HFF-Myc (cell line): ENCODE measurements around the gene ALG12.

ENCODE experiments used
- DNase-seq: peaks from one replicate; pipeline ENCODE4 v3.0.0-alpha.2; 2011; ENCODE audit warnings: low read depth; ENCODE audit errors: extremely low read depth
- H3K4me3 ChIP-seq: replicated peaks from 2 replicates; pipeline ENCODE4 v1.5.1; 2011; ENCODE audit warnings: low read depth, mild to moderate bottlenecking, control low read depth, low read length
- TF ChIP-seq, protein P1 (sequence below): IDR thresholded peaks from 2 replicates; pipeline ENCODE4 v1.5.1; 2012; ENCODE audit warnings: mild to moderate bottlenecking, low read depth, low read length, control low read depth; ENCODE audit errors: missing control alignments

The ALG12 gene

DNA sequence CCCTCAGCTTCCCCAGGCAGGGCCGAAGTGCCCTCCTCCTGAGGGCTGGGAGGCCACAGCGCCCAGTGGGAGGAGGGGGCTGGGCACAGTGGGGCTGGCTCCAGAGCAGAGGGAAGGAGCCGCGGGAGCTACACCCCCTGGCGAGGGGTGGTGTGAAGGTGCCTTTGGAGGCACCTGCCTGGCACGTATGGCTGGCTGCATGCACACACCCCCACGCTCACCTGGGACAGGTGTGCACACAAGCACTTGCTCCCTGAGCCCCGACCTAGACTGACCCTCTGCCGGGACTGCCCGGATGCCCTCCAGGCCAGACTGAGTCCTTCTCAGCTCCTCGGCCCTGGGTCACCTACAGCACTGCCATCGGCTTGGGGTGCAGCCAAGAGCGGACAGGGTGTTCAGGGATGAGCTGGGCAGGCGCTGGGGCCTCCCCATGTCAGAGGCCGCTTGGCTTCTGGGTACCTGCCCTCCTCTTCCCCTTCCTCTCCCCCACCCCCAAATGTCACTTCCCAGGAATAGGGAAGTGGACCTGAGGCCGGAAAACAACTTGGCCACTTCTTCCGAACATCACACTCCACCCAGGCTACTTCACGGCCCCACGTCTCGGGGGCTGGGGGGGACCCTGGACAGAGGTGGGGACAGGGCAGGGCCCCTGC, 34.9 kb upstream of the ALG12 start:
- no peak overlapping the region for H3K4me3 ChIP-seq
- no peak for DNase-seq
- TF ChIP-seq, protein P1, sequence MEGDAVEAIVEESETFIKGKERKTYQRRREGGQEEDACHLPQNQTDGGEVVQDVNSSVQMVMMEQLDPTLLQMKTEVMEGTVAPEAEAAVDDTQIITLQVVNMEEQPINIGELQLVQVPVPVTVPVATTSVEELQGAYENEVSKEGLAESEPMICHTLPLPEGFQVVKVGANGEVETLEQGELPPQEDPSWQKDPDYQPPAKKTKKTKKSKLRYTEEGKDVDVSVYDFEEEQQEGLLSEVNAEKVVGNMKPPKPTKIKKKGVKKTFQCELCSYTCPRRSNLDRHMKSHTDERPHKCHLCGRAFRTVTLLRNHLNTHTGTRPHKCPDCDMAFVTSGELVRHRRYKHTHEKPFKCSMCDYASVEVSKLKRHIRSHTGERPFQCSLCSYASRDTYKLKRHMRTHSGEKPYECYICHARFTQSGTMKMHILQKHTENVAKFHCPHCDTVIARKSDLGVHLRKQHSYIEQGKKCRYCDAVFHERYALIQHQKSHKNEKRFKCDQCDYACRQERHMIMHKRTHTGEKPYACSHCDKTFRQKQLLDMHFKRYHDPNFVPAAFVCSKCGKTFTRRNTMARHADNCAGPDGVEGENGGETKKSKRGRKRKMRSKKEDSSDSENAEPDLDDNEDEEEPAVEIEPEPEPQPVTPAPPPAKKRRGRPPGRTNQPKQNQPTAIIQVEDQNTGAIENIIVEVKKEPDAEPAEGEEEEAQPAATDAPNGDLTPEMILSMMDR, result no peak

DNA sequence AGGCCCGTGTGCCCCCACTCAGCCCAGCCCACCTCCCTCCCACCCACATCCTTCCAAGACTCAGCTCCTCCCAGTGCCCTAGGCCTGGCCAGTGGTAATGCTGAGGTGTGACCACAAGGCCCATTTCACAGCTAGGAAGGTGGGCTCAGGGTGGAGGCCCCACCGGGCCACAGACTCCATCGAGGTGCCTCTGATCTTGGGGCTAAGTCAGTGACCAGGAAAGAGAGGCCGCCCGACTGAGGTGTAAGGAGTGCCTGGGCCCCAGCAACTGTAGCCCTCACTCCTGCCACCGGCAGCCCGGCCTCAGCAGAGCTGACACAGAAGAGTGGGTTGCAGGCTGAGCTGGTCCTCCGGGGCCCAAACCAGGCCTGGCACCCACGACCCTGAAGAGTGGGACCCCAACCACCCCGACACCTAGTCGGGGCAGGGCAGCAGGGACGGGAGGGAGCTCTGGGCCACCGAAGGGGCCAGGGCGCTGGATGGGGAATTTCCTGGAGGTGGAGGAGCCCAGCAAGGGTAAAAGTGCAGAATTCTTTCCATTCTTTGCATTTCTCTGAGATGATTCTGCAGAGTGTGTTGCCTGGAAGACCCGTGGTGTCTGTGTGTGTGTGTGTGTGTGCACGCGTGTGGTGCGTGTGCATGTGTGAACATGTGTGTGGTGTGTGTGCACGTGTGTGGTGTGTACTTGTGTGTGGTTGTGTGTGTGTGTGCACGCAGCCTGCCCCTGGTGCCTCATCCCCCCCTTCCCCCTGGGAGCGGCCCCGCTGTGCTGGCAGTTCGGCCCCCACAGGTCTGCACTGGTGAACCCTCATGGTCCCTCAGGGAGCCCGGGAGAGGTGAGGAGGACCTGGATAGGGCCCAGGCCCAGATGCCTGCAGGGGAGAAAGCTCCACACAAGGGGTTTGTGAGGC, 34.0 kb upstream of the ALG12 start:
- no peak overlapping the region for H3K4me3 ChIP-seq
- no peak for DNase-seq
- TF ChIP-seq, protein P1, result no peak

DNA sequence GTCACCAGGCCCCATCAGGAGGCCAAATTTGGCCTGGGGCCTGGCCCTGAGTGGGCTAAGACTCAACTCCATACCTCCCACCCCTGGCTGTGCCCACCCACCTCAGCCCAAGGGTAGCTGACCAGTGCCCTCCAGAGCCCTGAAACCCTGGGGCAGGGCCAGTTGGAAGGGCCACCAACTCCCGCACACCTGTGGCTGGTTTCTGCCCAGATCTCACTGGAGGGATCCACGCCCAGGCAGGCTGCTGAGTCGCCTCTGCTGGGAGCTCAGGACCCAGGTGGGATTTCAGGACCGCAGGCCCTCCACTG, 33.4 kb upstream of the ALG12 start:
- H3K4me3 ChIP-seq, result no peak overlapping the region
- TF ChIP-seq, protein P1, result no peak
- no peak for DNase-seq

DNA sequence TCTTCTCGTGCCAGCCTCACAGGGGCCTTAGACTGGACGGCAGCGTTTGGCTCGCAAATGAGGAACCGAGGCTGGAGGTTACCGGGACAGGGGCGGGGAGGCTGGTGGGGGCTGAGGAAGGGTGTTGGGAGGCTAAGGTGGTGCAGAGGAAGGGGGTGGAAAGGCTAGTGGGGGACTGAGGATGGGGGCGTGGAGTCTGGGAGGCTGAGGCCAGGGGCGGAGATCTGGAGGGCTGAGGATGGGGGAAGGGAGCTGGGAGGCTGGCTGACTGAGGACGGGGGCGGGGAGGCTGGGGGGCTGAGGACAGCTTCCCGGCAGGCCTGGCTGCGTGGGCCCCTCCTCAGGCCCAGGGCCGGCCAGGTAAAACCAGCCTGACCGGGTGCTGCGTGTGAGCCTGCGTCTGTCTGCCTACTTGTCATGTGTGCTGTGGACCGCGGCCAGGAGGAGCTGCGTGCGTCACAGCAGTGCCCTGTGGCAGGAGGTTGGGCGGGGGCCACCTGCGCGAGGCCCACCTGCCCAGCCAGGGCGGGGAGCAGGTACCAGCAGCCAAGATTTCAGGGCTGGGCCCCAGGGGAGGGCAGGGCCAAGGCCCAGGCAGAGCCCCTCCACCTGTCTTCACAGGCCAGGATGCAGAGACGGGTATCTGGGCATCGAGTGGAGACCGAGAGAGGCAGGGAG, 32.9 kb upstream of the ALG12 start:
- TF ChIP-seq, protein P1, result no peak
- H3K4me3 ChIP-seq, result no peak overlapping the region
- DNase-seq, result no peak

DNA sequence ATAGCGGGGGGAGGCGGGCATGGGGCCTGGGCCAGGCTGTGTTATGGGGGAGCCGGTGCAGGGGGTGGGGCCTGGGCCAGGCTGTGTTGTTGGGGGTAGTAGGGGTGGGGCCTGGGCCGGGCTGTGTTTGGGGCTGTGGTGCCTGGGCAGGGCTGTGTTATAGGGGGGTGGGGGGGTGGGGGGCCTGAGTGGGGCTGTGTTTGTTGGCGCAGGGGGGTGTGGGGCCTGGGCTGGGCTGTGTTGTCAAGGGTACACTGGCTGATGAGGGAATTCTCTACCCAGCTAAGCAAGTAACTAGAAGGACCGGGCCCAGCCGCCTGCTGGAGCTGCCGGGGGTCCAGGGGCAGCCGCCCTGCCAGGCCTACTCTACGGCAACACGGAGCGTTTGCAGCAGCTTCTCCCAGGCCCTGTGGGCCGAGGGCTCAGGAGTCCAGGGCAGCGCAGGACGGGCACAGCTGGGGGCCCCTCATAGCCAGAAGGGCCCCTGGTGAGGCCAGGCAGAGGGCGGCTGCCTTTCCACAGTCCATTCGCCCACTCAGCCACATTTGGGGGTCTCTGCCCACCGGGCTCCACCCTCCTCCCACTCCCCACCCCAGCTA, 32.3 kb upstream of the ALG12 start:
- no peak for DNase-seq
- no peak overlapping the region for H3K4me3 ChIP-seq
- TF ChIP-seq, protein P1, result no peak

DNA sequence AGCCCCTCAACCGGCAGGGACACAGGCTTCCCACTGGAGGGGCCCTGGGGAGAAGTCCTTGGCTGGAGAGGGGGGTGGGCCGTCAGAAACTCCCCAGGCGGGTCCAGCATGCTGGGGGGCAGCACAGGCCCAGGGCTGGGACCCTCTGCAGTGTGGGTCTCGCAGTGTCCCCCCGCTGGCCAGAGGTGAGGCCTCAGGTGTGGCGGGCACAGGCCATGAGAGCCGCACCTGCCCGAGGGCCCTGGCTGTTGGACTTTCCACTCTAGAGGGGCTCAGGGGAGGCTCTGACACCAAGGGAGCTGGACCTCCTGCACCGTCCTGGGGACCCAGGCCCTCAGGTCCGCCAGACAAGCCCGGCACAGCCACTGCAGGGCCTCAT, 31.7 kb upstream of the ALG12 start:
- H3K4me3 ChIP-seq, result no peak overlapping the region
- TF ChIP-seq, protein P1, result no peak
- DNase-seq, result no peak
